NCI-H524 treated with DMSO at 0.1 percent for 48 hours (cell line): ENCODE data around the gene OSBP.
A peak's percentile ranks its signal among the peaks of the same experiment; 100 is the strongest.
"Not testable (repeated sequence)": the region's sequence is repeated elsewhere in the genome, so short reads cannot be mapped to it uniquely, and the experiment has no call there.

Experiments used
- DNase-seq: peaks from one replicate; lab custom pipeline; 2025; lab: John Stamatoyannopoulos, UW

Gene OSBP, protein sequence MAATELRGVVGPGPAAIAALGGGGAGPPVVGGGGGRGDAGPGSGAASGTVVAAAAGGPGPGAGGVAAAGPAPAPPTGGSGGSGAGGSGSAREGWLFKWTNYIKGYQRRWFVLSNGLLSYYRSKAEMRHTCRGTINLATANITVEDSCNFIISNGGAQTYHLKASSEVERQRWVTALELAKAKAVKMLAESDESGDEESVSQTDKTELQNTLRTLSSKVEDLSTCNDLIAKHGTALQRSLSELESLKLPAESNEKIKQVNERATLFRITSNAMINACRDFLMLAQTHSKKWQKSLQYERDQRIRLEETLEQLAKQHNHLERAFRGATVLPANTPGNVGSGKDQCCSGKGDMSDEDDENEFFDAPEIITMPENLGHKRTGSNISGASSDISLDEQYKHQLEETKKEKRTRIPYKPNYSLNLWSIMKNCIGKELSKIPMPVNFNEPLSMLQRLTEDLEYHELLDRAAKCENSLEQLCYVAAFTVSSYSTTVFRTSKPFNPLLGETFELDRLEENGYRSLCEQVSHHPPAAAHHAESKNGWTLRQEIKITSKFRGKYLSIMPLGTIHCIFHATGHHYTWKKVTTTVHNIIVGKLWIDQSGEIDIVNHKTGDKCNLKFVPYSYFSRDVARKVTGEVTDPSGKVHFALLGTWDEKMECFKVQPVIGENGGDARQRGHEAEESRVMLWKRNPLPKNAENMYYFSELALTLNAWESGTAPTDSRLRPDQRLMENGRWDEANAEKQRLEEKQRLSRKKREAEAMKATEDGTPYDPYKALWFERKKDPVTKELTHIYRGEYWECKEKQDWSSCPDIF

DNA sequence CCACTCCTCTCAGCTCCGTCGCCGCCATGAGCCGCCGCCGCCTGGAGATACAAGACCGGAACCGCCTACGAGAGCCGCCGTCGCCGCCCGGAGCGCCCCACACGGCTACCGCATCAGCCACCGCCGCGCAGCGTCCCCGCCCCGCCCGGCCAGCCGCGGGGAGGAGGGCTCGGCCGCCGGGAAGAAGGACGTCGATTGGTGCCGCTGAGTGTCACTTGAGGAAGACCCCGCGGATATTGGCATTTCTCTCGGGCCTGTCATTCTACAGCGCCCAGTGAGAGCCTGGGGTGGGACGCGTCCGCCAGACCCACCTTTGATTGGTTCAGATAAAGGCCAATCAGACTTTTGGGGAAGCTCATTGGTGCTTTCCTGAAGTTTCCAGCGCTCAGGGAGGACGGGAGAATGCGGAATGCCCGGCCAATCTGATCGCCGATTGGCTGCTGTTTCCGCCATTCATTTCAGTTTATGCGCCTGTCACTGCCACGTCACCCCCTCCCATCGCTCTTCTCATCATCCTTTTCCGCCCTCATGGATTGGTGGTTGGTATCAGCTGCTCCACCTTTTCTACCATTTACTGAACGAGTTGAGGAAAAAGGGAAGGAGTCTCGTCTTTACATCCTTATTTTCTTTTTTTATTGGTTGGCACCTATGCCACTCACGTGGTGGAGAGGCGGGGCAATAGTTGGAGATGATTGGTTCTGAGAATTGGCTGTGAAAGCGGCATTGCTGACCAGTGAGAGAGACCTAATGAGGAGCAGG lies at the start of gene OSBP:
Gene OSBP (minus strand): TSS at position 138 of the 759 bp plus-strand sequence. CDS start 110 bp downstream, at position 28.
- peak; percentile 98 for DNase-seq

DNA sequence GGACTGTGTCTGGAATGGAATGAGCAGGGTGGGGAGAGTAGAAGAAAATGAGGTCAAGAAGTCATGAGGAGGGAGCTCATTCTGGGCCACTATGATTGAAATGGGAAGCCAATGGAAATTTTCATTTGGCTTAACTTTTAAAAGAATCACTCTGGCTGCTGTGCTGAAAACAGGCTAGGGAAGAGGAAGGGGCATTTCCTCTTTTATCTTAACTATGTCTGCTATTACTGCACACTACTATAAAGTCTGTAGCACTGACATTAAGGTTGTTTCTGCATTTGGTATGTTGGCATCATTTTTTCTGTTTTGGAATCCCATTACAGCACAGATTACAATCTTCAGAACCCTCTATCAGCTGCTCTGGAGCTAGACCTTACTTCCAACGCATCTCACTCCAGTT lies 45.0 kb upstream of the OSBP start:
- no peak for DNase-seq

DNA sequence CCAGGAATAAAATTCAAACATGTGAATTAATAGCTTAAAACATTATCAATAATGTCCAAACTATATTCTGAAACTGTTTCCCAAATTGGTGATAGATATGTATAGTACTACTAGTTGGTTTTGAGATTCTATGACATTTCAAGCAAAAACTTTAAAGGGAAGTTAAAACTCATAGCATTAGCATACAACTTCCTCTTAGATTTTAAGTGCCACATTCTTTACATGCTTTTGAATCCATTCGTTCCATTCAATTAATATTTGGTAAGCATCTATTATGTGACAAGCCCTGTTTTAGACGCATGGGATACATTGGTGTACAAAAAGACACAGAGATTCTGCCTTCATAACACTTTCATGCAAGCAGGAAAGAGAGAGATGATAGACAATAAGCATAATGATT lies 44.4 kb upstream of the OSBP start:
- no peak for DNase-seq

DNA sequence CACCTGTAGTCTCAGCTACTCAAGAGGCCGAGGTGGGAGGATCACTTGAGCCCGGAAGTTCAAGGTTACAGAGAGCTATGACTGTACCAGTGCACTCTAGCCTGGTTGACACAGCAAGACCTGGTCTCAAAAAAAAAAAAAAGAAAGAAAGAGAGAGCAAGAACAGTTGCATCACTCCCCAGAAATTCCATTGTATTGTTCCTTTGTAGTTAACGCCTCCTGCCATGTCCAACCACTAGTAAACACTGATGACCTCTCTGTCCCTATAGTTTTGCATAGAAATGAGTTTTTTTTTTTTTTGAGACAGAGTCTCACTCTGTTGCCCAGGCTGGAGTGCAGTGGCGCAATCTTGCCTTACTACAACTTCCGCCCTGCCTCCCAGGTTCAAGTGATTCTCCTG lies 42.5 kb upstream of the OSBP start:
- DNase-seq: no peak

DNA sequence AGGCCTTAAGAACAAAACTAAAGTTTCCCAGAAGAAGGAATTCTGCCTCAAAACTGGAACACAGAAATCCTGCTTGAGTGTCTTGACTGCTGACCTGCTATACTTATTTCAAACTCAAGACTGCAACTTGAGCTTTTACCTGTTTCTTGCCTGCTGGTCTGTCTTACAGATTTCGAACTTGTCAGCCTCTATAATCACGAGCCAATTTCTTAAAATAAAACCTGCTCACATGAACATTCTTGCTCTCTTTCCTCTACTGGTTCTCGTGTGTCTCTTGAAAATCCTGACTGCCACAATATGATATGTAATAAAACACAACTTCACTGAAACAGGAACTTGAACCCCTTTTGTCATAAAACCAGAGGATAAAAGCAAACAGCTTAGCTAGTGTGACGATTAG lies 39.3 kb upstream of the OSBP start:
- DNase-seq: no peak

DNA sequence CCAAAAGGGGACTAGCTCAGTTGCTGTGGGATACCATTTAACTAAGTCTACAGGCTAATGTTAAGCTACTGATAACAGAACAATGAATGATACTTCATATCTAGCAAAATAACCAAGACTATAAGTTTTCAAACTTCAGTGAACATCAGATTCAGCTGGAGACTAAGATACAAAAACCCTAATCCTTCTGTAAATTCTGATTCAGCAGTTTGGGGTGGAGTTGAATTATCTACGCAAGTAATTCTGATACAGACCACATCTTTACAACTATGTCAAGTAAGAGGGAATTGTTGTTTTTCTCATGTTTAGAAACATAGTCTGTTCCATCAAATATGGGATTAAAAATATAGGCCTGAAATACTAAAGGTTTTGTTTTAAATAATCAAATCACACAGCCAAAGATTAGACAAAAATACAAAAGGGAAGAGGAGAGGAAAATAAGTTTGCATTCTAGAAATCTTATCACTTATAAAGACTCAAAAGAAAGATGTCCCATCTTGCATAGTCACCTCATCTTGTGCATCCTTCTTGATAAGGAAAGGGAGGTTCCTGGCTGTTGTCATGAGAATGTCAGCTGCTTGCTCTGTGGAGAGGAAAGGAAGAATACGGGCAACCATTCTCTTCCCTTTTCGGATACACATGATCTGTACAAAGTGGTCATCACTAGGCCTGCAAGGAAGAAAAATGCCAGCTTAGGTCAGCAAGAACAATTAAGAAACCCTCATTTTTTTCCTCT lies 31.8 kb upstream of the OSBP start:
- DNase-seq: no peak

DNA sequence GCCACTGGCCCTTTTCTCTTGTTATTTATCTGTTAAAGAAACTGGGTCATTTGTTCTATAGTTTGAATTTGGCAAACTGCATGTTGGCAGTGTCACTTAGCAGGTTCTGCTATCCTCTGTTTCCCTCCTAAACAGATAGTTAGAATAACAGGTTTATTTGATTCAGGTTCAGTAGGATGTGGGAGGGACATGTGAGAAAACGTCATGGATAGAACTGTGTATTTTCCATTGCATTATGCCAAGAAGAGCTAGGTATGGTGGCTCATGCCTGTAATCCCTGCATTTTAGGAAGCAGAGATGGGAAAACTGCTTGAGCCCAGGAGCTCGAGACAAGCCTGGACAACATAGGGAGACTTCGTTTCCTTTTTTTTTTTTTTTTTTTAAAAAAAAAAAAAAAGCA lies 29.0 kb upstream of the OSBP start:
- DNase-seq: no peak

DNA sequence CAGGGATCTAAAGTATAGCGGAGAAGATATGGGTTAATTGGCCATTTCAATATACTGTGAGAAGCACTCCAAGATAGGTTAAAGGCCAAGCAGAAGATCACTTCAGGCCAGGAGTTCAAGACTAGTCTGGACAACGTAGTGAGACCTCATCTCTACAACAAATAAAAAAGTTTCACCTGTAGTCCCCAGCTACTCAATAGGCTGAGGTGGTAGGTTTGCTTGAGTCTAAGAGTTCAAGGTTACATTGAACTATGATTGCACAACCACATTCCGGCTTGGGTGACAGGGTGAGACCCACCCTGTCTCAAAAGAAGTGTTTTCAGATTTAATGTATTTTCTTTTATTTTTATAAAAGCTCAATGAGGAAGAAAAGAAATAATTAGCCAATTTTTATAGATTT lies 27.8 kb upstream of the OSBP start:
- DNase-seq: no peak

DNA sequence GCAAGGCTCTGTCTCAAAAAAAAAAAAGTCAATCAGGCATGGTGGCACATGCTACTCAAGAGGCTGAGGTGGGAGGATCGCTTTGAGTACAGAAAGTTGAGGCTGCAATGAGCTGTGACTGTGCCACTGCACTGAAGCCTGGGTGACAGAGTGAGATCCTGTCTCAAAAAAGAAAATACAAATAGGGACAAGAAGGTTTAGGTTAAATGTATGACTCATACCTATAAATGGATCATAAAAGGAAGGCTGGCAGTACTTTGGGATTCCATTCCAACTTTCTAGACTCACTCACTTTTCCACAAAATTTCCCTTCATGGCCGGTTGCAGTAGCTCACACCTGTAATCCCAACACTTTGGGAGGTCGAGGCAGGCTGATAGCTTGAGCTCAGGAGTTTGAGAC lies 25.6 kb upstream of the OSBP start:
- DNase-seq: no peak

DNA sequence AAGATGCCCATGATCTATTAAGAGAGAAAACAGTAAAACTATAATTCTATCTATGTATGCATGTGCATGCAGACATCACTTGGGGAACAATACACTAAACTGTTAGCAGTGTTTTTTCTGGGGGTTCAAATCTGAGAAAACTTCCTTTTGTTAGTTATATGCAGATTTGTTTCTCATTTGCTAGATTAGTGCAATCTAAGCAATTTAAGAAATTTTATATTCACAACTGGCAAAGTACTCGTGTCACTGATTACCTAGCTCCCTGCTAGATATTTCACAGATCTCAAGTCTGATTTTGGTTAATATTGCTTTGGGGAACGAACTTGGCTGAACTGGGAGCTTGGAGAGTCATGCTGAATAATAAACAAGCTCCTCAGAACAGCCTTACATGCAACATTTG lies 14.9 kb upstream of the OSBP start:
- no peak for DNase-seq

DNA sequence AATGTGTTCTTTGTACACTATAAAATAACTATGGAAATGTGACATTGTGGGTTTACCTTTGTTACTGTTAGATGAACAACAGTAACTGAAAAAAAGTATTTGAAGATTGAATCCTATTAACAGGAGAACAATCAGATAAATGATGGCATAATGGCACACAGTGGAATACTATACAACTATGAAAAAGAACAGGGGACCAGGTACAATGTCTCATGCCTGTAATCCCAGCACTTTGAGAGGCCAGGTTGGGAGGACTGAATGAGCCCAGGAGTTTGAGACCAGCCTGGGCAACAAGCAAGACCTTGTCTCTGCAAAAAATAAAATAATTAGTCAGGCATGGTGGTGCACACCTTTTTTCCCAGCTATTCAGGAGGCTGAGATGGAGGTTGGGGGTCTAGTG lies 14.4 kb upstream of the OSBP start:
- no peak for DNase-seq

DNA sequence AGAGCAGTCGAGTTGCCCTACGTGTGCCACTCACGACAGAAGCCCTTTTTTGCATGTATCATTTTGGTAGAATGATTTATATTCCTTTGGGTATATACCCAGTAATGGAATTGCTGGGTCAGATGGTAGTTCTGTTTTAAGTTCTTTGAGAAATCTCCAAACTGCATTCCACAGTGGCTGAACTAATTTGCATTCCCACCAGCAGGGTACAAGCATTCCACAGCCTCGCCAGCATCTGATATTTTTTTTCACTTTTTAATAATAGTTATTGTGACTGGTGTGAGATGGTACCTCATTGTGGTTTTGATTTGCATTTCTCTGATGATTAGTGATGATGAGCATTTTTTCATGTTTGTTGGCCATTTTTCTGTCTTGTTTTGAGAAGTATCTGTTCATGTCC lies 11.4 kb upstream of the OSBP start:
- DNase-seq: not testable (repeated sequence)

DNA sequence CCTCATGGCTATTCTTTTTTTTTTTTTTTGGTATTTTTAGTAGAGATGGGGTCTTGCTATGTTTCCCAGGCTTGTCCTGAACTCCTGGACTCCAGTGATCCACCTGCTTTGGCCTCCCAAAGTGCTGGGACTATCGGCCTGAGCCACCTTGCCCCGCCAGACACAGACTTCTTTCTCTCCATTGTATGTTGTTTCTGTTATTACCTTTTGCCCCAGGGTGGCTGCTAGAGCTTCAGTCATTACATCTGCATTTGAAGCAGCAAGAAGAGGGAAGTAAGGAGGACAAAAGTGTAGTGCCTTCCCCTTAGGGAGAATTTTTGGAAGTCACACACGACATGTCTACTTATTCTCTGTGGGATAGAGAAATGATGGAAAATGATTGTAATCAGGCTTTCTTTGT lies 10.1 kb upstream of the OSBP start:
- DNase-seq: no peak

DNA sequence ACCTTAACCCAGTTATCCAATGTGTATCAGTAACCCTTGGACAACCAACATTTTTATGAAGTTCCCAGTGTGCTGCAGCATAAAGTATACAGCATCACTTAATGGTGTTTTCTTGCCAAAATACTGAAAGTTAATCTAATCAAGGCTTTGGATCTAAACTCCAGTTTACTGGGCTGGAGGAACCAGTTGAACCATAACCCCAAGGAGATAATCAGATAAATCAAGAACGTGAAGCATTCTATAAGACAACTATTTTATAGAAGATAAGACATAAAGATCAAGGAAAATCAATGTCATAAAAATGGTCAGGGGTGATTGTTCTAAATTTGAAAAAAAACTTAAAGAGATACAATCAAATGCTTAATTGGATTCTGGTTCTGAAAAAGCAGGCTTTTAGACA lies 2.3 kb upstream of the OSBP start:
- no peak for DNase-seq

DNA sequence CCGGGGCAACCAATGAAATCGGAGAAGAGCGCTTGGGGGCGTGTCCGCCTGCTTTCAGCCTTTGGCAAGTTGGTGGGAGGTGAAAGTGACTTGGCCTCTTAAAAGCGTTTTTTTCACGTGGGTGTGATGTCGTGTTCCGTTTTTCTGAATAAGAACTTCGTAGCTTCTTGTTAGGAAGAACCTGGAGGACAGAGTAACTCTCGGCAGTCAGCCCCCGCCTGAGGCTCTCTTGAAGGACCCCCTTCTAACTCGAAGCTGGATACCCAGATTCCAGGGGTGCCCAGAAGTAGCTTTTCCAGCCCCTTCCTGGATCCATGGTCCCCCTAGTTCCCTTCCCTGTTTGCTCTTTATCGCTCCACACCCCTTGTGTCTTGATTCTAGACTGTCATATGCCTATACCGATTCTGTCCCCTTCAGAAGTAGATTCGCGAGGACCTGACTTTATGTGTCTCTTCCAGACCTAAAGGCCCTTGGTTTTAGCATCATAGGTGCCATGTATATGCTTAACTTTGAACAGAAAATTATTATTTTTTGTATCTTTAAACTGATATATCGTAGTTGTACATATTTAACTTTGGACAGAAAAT lies 915 bp upstream of the OSBP start:
- no peak for DNase-seq

DNA sequence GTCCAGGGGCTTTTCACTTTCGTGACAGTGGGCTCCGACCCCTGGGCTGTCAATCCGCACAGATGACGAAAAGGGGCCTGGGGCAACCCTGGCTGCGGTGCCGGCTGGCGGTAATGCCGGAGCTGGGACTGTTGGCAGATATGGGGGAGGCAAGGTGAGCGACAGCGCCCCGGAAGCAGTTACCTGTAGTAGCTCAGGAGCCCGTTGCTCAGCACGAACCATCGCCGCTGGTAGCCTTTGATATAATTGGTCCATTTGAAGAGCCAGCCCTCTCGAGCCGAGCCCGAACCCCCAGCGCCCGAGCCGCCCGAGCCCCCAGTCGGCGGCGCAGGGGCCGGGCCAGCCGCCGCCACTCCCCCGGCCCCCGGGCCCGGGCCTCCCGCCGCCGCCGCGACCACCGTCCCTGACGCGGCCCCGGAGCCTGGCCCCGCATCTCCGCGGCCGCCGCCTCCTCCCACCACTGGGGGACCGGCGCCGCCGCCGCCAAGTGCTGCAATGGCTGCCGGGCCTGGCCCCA lies 396 bp downstream of the OSBP start:
- DNase-seq: no peak

DNA sequence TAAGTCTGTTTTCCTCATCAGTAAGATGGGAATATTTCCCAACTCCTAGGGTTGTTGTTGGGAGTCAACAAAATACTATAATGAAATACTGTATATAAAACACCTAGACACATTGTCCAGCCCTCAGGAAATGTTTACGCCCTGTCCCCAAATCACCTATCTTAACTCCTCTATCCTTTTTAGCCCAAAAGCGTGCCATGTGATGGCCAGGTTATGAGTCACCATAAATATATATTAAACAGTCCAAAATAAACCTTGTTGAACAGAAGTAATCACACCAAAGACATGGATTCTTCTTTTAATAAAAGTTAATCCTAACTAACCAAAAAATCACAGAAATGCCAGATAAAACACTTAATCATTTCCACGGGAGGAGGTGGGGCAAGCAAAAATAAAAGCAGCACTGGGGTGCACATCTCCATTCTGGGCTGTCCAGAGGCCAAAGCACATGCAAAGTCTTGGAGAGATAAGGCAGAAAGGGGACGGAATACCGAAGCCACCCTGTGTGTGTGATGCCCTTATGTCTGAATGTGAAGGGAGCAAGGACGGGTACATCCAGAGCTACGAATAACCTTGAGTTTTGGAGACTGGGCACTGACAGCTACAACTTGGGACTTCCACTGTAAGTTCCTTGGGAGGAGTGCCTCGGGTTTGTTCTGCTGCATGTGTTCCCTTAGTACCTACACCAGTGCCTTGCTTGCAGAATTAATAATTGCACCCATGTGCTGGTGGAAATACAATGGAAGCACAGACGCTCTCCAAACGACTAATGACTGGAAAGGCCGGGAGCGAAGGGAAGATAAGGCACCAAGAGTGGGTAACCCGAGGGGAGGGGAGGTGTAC lies 1.1 kb downstream of the OSBP start:
- no peak for DNase-seq

DNA sequence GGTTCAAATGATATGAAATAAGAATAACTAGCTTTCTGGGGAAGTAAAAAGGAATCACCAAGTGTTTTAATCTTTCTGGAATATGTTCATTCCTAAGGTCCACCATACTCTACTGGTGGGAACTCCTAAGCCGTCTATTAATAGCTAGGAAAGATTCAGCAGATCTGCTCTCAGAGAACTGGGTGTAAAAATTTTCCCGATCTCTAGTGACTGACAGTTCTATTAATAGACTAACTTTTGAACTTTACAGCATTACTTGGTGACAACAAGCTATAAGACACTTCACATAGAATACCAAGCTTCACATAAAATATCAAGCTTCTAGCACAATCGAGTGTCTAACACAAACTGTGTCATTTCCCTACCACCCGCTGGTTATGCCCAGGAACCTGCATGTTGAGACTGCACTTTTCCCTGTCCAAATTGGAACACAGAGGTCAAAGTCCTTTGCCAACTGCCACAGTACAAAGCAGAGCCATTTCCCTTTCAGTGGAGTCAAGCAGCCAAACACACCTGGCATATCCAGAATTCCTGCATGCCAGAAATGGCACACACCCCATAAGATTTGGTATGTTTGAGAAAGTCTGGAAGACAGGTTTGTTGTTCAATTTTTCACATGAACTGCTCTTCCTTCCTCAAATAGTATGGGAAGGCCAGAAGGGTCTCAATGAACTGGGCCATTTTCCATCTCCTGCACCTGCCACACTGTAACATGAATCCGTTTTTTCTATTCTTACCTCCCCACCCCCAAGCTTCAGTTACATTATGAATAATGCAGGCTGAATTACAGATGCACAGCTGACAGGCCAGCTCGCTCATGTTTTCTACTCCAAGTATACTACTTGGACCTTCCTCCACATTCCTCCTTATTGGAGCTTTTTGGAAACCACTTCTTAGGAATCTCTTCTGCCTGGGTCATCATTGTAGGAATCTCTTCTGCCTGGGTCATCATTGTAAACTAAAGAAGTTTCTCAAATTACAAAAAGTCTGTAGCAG lies 3.7 kb downstream of the OSBP start:
- DNase-seq: peak; percentile 44

DNA sequence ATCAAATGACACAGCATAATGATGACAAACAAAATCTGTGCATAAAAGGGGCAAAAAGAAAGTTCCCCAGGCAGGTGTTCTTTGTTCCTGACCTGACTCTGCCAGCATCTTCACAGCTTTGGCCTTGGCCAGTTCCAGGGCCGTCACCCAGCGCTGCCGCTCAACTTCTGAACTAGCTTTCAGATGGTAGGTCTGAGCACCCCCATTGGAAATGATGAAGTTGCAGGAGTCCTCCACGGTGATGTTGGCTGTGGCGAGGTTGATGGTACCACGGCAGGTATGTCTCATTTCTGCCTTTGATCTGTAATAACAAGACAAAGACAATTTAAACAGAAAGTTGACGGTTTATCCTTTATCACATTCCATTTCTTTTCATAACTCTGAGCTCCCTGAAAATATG lies 5.3 kb downstream of the OSBP start:
- no peak for DNase-seq
